CD4-positive, alpha-beta T cell treated with Interleukin-17A for 4 hours (primary cell): Measurements from ENCODE around the gene TMEM121B.

Source experiments
- DNase-seq: peaks from one replicate; pipeline ENCODE4 v3.0.0-alpha.2; 2020; ENCODE audit warnings: mixed read lengths

The TMEM121B gene

GRCh38 chr22:17086788-17087497 lies 34.2 kb downstream of the TMEM121B start:
- DNase-seq, result peak; percentile 51

- DNase-seq, result peak; percentile 37
Observed at GRCh38 chr22:17086296-17086695, 34.9 kb downstream of the TMEM121B start.

- peak; percentile 58 for DNase-seq
Observed at GRCh38 chr22:17085277-17086181, 35.6 kb downstream of the TMEM121B start.

DNA sequence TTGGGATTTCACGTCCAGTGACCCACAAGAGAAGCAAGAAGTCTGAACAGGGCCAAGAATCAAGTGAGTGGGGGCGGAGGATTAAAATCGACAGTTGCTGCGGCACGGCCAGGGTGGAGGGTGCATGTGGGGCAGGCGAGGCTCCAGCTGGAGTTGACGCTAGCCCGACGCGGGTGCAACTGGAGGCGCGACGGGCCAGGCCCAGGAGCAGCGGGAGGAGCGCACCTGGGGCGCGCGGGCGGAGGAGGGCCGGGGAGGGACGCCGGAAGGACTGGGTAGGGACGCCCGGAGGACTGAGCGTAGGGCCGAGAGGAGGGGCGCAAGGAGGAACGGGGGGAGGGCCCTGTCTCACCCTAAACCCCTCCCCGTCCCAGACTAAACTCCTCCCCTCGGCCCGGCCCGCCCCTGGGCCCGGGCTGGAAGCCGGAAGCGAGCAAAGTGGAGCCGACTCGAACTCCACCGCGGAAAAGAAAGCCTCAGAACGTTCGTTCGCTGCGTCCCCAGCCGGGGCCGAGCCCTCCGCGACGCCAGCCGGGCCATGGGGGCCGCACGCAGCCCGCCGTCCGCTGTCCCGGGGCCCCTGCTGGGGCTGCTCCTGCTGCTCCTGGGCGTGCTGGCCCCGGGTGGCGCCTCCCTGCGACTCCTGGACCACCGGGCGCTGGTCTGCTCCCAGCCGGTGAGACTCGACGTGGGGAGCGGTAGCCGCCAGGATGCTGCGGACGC lies 36.4 kb downstream of the TMEM121B start, which contains the start of gene IL17RA:
TSS of gene IL17RA (plus strand) at position 447 of the 723 bp plus-strand sequence. CDS start at position 539, 92 bp downstream.
- peak; percentile 97 for DNase-seq

- DNase-seq, result no peak
Observed at GRCh38 chr22:17083811-17084441, 37.2 kb downstream of the TMEM121B start.

- no peak for DNase-seq
Observed at GRCh38 chr22:17083255-17083654, 37.9 kb downstream of the TMEM121B start.

- DNase-seq, result no peak
Observed at GRCh38 chr22:17079572-17079971, 41.6 kb downstream of the TMEM121B start.

- DNase-seq, result no peak
Observed at GRCh38 chr22:17077255-17077654, 43.9 kb downstream of the TMEM121B start.

DNA sequence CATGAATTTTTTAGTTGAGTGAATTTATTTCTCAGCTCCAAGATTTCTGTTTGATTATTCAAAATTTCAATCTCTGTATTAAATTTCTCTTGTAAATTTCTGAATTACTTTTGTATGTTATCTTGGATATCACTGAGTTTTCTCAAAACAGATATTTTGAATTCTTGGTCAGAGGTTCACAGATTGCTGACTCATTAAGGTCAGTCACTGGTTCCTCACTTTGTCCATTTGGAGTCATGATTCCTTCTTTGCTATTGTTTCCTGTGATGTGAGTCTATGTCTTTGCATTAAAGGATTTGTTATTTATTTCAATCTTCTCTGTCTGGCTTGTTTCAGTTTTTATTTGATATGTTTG lies 46.5 kb downstream of the TMEM121B start:
- DNase-seq, result no peak

- no peak for DNase-seq
Observed at GRCh38 chr22:17072877-17073276, 48.3 kb downstream of the TMEM121B start.
